22Rv1 (cell line): Measurements from ENCODE around the gene PRKD1.

Experiments
- ZFX ChIP-seq: fragments of 450-650 bp; IDR thresholded peaks from 2 replicates; pipeline ENCODE4 v1.6.1; 2017; ENCODE audit warnings: antibody characterized with exemption, borderline replicate concordance
- TF ChIP-seq, protein P1 (sequence below): fragments of 450-650 bp; IDR thresholded peaks from 2 replicates; pipeline ENCODE4 v1.5.1; 2017; ENCODE audit warnings: mild to moderate bottlenecking

GRCh38 chr14:29717901-29718300 lies 209.7 kb downstream of the PRKD1 start:
- TF ChIP-seq, protein P1, sequence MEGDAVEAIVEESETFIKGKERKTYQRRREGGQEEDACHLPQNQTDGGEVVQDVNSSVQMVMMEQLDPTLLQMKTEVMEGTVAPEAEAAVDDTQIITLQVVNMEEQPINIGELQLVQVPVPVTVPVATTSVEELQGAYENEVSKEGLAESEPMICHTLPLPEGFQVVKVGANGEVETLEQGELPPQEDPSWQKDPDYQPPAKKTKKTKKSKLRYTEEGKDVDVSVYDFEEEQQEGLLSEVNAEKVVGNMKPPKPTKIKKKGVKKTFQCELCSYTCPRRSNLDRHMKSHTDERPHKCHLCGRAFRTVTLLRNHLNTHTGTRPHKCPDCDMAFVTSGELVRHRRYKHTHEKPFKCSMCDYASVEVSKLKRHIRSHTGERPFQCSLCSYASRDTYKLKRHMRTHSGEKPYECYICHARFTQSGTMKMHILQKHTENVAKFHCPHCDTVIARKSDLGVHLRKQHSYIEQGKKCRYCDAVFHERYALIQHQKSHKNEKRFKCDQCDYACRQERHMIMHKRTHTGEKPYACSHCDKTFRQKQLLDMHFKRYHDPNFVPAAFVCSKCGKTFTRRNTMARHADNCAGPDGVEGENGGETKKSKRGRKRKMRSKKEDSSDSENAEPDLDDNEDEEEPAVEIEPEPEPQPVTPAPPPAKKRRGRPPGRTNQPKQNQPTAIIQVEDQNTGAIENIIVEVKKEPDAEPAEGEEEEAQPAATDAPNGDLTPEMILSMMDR, result no peak
- TF ChIP-seq ZFX, result no peak
